B cell (primary cell): Measurements from ENCODE around the gene TPCN2.

ENCODE experiments used
- CTCF ChIP-seq: fragments of 200-600 bp; IDR thresholded peaks from one replicate; pipeline ENCODE4 v1.8.0; 2022; ENCODE audit warnings: antibody characterized with exemption, mild to moderate bottlenecking
- EZH2 ChIP-seq: IDR thresholded peaks from 2 replicates; pipeline ENCODE4 v1.6.1; 2012; ENCODE audit warnings: borderline replicate concordance, low read depth, mild to moderate bottlenecking, moderate library complexity, low read length; ENCODE audit not compliant: insufficient read depth, poor library complexity, severe bottlenecking

- TF ChIP-seq CTCF (no peak), EZH2 (no peak)
These were observed 87.7 kb downstream of the TPCN2 start for GRCh38 chr11:69136471-69136870.
